ENCODE data around the gene ZFYVE1. TPM values are rescaled to one million over a fixed set of nuclear protein-coding genes. Genes with fewer than 3 reads are reported as not detected.
"Not testable (repeated sequence)": the region's sequence is repeated elsewhere in the genome, so short reads cannot be mapped to it uniquely, and the experiment has no call there.

Gene ZFYVE1
- total and polyA plus RNA-seq, 2 experiments from 2014 or later, result 15.3 TPM

GRCh38 chr14:73022051-73022450 is 4.9 kb downstream of the ZFYVE1 start:
- Histone ChIP-seq H4K20me1 (ENCODE audit: insufficient read depth, poor library complexity, severe bottlenecking) (peaks cover 28% of the 10 kb centered on the region), H3K79me2 (peaks cover 77% of the 10 kb centered on the region)

GRCh38 chr14:73016011-73016410 is 10.9 kb downstream of the ZFYVE1 start:
- DNase-seq (ENCODE audit: low spot score); H3K9me3 ChIP-seq (ENCODE audit: low read depth); H3K4me1 ChIP-seq (ENCODE audit: insufficient read depth); H2AFZ ChIP-seq; H3K27ac ChIP-seq; H3K27me3 ChIP-seq; H3K4me3 ChIP-seq; H3K9me2 ChIP-seq (replicated peaks; ENCODE audit: insufficient read depth); H3K36me3 ChIP-seq (replicated peaks; ENCODE audit: insufficient read depth, low read depth); H3K4me2 ChIP-seq: not testable (repeated sequence)
- WGBS (ENCODE audit: low lambda C conversion rate, missing lambda C conversion rate), result 89% methylated on average over 10 of the region's 10 CpGs
- Histone ChIP-seq H3K79me2 (peaks cover 58% of the 10 kb centered on the region), H4K20me1 (ENCODE audit: insufficient read depth, poor library complexity, severe bottlenecking) (peaks cover 16% of the 10 kb centered on the region)

More at GRCh38 chr14:73022051-73022450, 4.9 kb downstream of the ZFYVE1 start:
- Histone ChIP-seq H3K27ac (no peak overlapping the region), H2AFZ (no peak overlapping the region), H3K4me1 (ENCODE audit: insufficient read depth) (peaks cover 7% of the 10 kb centered on the region), H3K36me3 (replicated peaks; ENCODE audit: insufficient read depth, low read depth) (no peaks in the 10 kb centered on the region), H3K4me3 (no peak overlapping the region), H3K4me2 (peak overlapping the region; percentile 22), H3K27me3 (no peaks in the 10 kb centered on the region), H3K9me2 (replicated peaks; ENCODE audit: insufficient read depth) (no peaks in the 10 kb centered on the region), H3K9me3 (ENCODE audit: low read depth) (no peaks in the 10 kb centered on the region)
- WGBS (ENCODE audit: low lambda C conversion rate, missing lambda C conversion rate), result 96% methylated on average over 4 of the region's 4 CpGs
- no peak for DNase-seq (ENCODE audit: low spot score)
- TF ChIP-seq EZH2phosphoT487 (IDR thresholded peaks at IDR 0.05; ENCODE audit: low read depth, severe bottlenecking, unreplicated experiment) (no peak), EZH2 (IDR thresholded peaks at IDR 0.05; ENCODE audit: borderline replicate concordance) (no peak), CTCF (IDR thresholded peaks at IDR 0.05; ENCODE audit: poor library complexity) (no peak)

GRCh38 chr14:73015552-73015951 is 11.4 kb downstream of the ZFYVE1 start:
- peaks cover 13% of the 10 kb centered on the region for H4K20me1 ChIP-seq (ENCODE audit: insufficient read depth, poor library complexity, severe bottlenecking)
- DNase-seq (ENCODE audit: low spot score); H3K4me2 ChIP-seq; H3K9me3 ChIP-seq (ENCODE audit: low read depth); H3K27ac ChIP-seq; H3K9me2 ChIP-seq (replicated peaks; ENCODE audit: insufficient read depth); H3K4me1 ChIP-seq (ENCODE audit: insufficient read depth); H3K27me3 ChIP-seq; H3K36me3 ChIP-seq (replicated peaks; ENCODE audit: insufficient read depth, low read depth); H3K4me3 ChIP-seq; H2AFZ ChIP-seq: not testable (repeated sequence)
- 99% methylated on average over 14 of the region's 14 CpGs for WGBS (ENCODE audit: low lambda C conversion rate, missing lambda C conversion rate)
- peaks cover 53% of the 10 kb centered on the region for H3K79me2 ChIP-seq

- Histone ChIP-seq H3K79me2 (peaks cover 51% of the 10 kb centered on the region), H2AFZ (no peak overlapping the region), H3K36me3 (replicated peaks; ENCODE audit: insufficient read depth, low read depth) (no peaks in the 10 kb centered on the region), H3K9me3 (ENCODE audit: low read depth) (no peaks in the 10 kb centered on the region), H3K4me2 (no peak overlapping the region), H4K20me1 (ENCODE audit: insufficient read depth, poor library complexity, severe bottlenecking) (peaks cover 9% of the 10 kb centered on the region), H3K27ac (no peak overlapping the region), H3K9me2 (replicated peaks; ENCODE audit: insufficient read depth) (no peaks in the 10 kb centered on the region), H3K4me3 (no peak overlapping the region), H3K27me3 (no peaks in the 10 kb centered on the region), H3K4me1 (ENCODE audit: insufficient read depth) (no peaks in the 10 kb centered on the region)
- DNase-seq (ENCODE audit: low spot score), result no peak
- TF ChIP-seq EZH2 (IDR thresholded peaks at IDR 0.05; ENCODE audit: borderline replicate concordance), result no peak
- no peak for TF ChIP-seq EZH2phosphoT487 (IDR thresholded peaks at IDR 0.05; ENCODE audit: low read depth, severe bottlenecking, unreplicated experiment)
- TF ChIP-seq CTCF (IDR thresholded peaks at IDR 0.05; ENCODE audit: poor library complexity), result no peak
- 69% methylated on average over 2 of the region's 2 CpGs for WGBS (ENCODE audit: low lambda C conversion rate, missing lambda C conversion rate)
Observed at GRCh38 chr14:73014105-73014504, 12.8 kb downstream of the ZFYVE1 start.

- H3K4me3 ChIP-seq; DNase-seq (ENCODE audit: low spot score); H3K36me3 ChIP-seq (replicated peaks; ENCODE audit: insufficient read depth, low read depth); H3K9me2 ChIP-seq (replicated peaks; ENCODE audit: insufficient read depth); H2AFZ ChIP-seq; H3K4me2 ChIP-seq; H3K4me1 ChIP-seq (ENCODE audit: insufficient read depth); H3K27me3 ChIP-seq; H3K9me3 ChIP-seq (ENCODE audit: low read depth); H3K27ac ChIP-seq; H4K20me1 ChIP-seq (ENCODE audit: insufficient read depth, poor library complexity, severe bottlenecking): not testable (repeated sequence)
- peaks cover 65% of the 10 kb centered on the region for H3K79me2 ChIP-seq
- 97% methylated on average over 7 of the region's 7 CpGs for WGBS (ENCODE audit: low lambda C conversion rate, missing lambda C conversion rate)
Observed at GRCh38 chr14:73011189-73011588, 15.7 kb downstream of the ZFYVE1 start.
